ENCODE measurements around the gene TRIM63.

DNA sequence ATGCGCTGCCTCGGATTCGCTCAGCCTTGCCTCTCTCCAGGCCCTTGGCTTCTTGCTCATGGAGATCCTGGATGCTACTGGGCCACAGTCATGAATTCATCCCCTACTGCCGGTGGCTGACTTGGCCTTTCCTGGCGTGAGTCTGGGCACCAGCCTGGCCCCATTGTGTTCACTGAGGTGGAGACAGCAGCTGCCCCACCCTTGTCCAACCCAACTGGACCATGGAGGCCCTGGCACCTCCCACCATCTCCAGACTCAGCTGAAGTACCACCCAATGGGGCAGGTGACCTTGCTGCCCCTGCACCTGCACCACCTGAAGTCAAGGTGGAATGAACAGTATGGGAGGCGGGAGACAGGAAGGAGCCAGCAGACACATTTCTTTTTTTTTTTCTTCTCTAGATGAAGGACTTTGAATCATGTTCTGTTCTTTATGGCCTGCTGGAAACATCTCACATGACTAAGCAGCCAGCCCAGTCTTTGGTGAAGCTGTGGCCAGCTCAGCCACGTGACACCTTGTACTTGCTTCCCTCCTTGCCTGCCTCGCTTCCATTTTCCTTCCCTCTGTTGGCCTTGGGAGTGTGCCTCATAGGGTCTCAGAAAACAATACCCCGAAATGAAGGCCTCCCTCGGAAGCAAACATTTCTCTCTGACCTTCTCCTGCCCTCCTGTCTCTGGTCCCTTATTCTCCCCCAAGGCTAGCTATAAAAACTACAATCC is 17.7 kb downstream of the TRIM63 start:
- TF ChIP-seq CEBPB (tag; IDR thresholded peaks at IDR 0.05) (no peak), FOXM1 (IDR thresholded peaks at IDR 0.05; ENCODE audit: low read depth) (no peak), FOXM1 (CRISPR knock-in tag; IDR thresholded peaks at IDR 0.05; ENCODE audit: low read depth) (no peak), HNRNPUL1 (IDR thresholded peaks at IDR 0.05; ENCODE audit: low read length) (no peak), U2AF1 (optimal IDR thresholded peaks at IDR 0.05; ENCODE audit: low read depth, low read length) (no peak), TGIF2 (CRISPR knock-in tag; IDR thresholded peaks at IDR 0.05) (no peak), MAZ (CRISPR knock-in tag; conservative IDR thresholded peaks at IDR 0.05 in 1 of 2, IDR thresholded peaks at IDR 0.05 in 1 of 2) (peak in 1 of 2 experiments; percentile 77; a peak in 2 of 4 replicates), ZNF274 (IDR thresholded peaks at IDR 0.05; ENCODE audit: borderline replicate concordance, low read depth, low read length) (no peak)
- TF ChIP-seq, protein P1, sequence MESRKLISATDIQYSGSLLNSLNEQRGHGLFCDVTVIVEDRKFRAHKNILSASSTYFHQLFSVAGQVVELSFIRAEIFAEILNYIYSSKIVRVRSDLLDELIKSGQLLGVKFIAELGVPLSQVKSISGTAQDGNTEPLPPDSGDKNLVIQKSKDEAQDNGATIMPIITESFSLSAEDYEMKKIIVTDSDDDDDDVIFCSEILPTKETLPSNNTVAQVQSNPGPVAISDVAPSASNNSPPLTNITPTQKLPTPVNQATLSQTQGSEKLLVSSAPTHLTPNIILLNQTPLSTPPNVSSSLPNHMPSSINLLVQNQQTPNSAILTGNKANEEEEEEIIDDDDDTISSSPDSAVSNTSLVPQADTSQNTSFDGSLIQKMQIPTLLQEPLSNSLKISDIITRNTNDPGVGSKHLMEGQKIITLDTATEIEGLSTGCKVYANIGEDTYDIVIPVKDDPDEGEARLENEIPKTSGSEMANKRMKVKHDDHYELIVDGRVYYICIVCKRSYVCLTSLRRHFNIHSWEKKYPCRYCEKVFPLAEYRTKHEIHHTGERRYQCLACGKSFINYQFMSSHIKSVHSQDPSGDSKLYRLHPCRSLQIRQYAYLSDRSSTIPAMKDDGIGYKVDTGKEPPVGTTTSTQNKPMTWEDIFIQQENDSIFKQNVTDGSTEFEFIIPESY (CRISPR knock-in tag; IDR thresholded peaks at IDR 0.05): no peak
